ENCODE measurements around the gene ASAP2.

ASAP2 gene

GRCh38 chr2:9412781-9413180, 206.2 kb downstream of the ASAP2 start:
- H4K20me1 ChIP-seq (ENCODE audit: insufficient read depth, low read length) = peaks cover 8% of the 10 kb centered on the region; the same call in 1 of the 2 replicates
- DNase-seq = no peak
- H3K4me2 ChIP-seq (ENCODE audit: insufficient read depth, low read length) = no peak overlapping the region
- H3K36me3 ChIP-seq (ENCODE audit: insufficient read depth, low read length) = peaks cover 60% of the 10 kb centered on the region
- H3K79me2 ChIP-seq (ENCODE audit: insufficient read depth, low read length) = peaks cover 25% of the 10 kb centered on the region
- H3K9me3 ChIP-seq (ENCODE audit: insufficient read depth, low read length, severe bottlenecking) = no peaks in the 10 kb centered on the region
- no peaks in the 10 kb centered on the region for H3K27me3 ChIP-seq (ENCODE audit: insufficient read depth, low read length, poor library complexity)
- no peak for ATAC-seq (ENCODE audit: insufficient read depth, low read depth)
- H3K4me3 ChIP-seq (ENCODE audit: low read depth in 1 of 2, low read length in 2 of 2) = no peak overlapping the region
- H3K9ac ChIP-seq (ENCODE audit: low read depth, low read length) = no peak overlapping the region
- H3K27ac ChIP-seq (ENCODE audit: low read length) = no peak overlapping the region
- no peak overlapping the region for H2AFZ ChIP-seq (ENCODE audit: low read depth, low read length)
- H3K4me1 ChIP-seq (ENCODE audit: insufficient read depth, low read length) = no peaks in the 10 kb centered on the region
- no peak for TF ChIP-seq CTCF (IDR thresholded peaks at IDR 0.05; ENCODE audit: borderline replicate concordance, extremely low read depth, low read length, poor library complexity, severe bottlenecking)
- no peak for TF ChIP-seq EZH2 (IDR thresholded peaks at IDR 0.05; ENCODE audit: borderline replicate concordance, low read depth, low read length, severe bottlenecking)

- Histone ChIP-seq H3K36me3 (ENCODE audit: insufficient read depth, low read length) (peaks cover 49% of the 10 kb centered on the region), H3K4me1 (ENCODE audit: insufficient read depth, low read length) (peaks cover 11% of the 10 kb centered on the region; the same call in 1 of the 2 replicates), H3K79me2 (ENCODE audit: insufficient read depth, low read length) (peaks cover 53% of the 10 kb centered on the region), H3K9me3 (ENCODE audit: insufficient read depth, low read length, severe bottlenecking) (no peaks in the 10 kb centered on the region), H4K20me1 (ENCODE audit: insufficient read depth, low read length) (peaks cover 16% of the 10 kb centered on the region; the same call in 1 of the 2 replicates), H3K27ac (ENCODE audit: low read length) (no peak overlapping the region), H3K4me2 (ENCODE audit: insufficient read depth, low read length) (no peak overlapping the region), H2AFZ (ENCODE audit: low read depth, low read length) (no peak overlapping the region), H3K4me3 (ENCODE audit: low read depth in 1 of 2, low read length in 2 of 2) (no peak overlapping the region), H3K9ac (ENCODE audit: low read depth, low read length) (no peak overlapping the region), H3K27me3 (ENCODE audit: insufficient read depth, low read length, poor library complexity) (no peaks in the 10 kb centered on the region)
- DNase-seq (no peak), ATAC-seq (ENCODE audit: insufficient read depth, low read depth) (no peak)
- no peak for TF ChIP-seq EZH2 (IDR thresholded peaks at IDR 0.05; ENCODE audit: borderline replicate concordance, low read depth, low read length, severe bottlenecking)
- no peak for TF ChIP-seq CTCF (IDR thresholded peaks at IDR 0.05; ENCODE audit: borderline replicate concordance, extremely low read depth, low read length, poor library complexity, severe bottlenecking)
Observed at GRCh38 chr2:9415516-9416169, 209.0 kb downstream of the ASAP2 start.

- no peak overlapping the region for H3K4me2 ChIP-seq (ENCODE audit: insufficient read depth, low read length)
- H3K4me3 ChIP-seq (ENCODE audit: low read depth in 1 of 2, low read length in 2 of 2) = no peak overlapping the region
- no peak for ATAC-seq (ENCODE audit: insufficient read depth, low read depth)
- no peaks in the 10 kb centered on the region for H3K9me3 ChIP-seq (ENCODE audit: insufficient read depth, low read length, severe bottlenecking)
- no peak for DNase-seq
- H3K9ac ChIP-seq (ENCODE audit: low read depth, low read length) = no peak overlapping the region
- H4K20me1 ChIP-seq (ENCODE audit: insufficient read depth, low read length) = peaks cover 16% of the 10 kb centered on the region; the same call in 1 of the 2 replicates
- no peak overlapping the region for H3K27ac ChIP-seq (ENCODE audit: low read length)
- no peak overlapping the region for H2AFZ ChIP-seq (ENCODE audit: low read depth, low read length)
- H3K36me3 ChIP-seq (ENCODE audit: insufficient read depth, low read length) = peaks cover 44% of the 10 kb centered on the region
- peaks cover 17% of the 10 kb centered on the region for H3K4me1 ChIP-seq (ENCODE audit: insufficient read depth, low read length)
- no peaks in the 10 kb centered on the region for H3K27me3 ChIP-seq (ENCODE audit: insufficient read depth, low read length, poor library complexity)
- H3K79me2 ChIP-seq (ENCODE audit: insufficient read depth, low read length) = peaks cover 60% of the 10 kb centered on the region
- TF ChIP-seq EZH2 (IDR thresholded peaks at IDR 0.05; ENCODE audit: borderline replicate concordance, low read depth, low read length, severe bottlenecking) = no peak
- TF ChIP-seq CTCF (IDR thresholded peaks at IDR 0.05; ENCODE audit: borderline replicate concordance, extremely low read depth, low read length, poor library complexity, severe bottlenecking) = no peak
Observed at GRCh38 chr2:9416267-9416961, 209.8 kb downstream of the ASAP2 start.
